ENCODE results near the gene FHOD3. TPM values are rescaled to one million over a fixed set of nuclear protein-coding genes. Genes with fewer than 3 reads are reported as not detected.

Gene FHOD3
- total and polyA plus RNA-seq, 2 of the 4 experiments (the other 2 are of a cell fraction), result 14.6 to 16.0 TPM

GRCh38 chr18:36704156-36704555 lies 406.6 kb downstream of the FHOD3 start:
- Histone ChIP-seq H4K5ac (ENCODE audit: low read depth, low read length) (no peak overlapping the region), H3K23ac (ENCODE audit: low read depth, low read length) (no peak overlapping the region), H3K27me3 (ENCODE audit: control insufficient read depth, insufficient read depth, low read length) (no peaks in the 10 kb centered on the region), H4K91ac (ENCODE audit: insufficient read depth, low read depth, low read length) (no peak overlapping the region), H3K79me1 (ENCODE audit: low read depth in 1 of 2, low read length in 2 of 2) (peaks cover 10 to 59% of the 10 kb centered on the region in 2 experiments; a peak in 3 of 4 replicates), H3K4ac (ENCODE audit: low read depth, low read length) (no peak overlapping the region), H3K9me1 (ENCODE audit: insufficient read depth, low read length) (peaks cover 17% of the 10 kb centered on the region), H3K27ac (ENCODE audit: insufficient read depth, low read length) (no peak overlapping the region), H3K14ac (replicated peaks; ENCODE audit: low read depth, low read length) (no peak overlapping the region), H3K4me1 (ENCODE audit: control insufficient read depth, insufficient read depth, low read length) (peaks cover 10% of the 10 kb centered on the region), H3K18ac (ENCODE audit: low read depth, low read length) (no peak overlapping the region), H3K9ac (ENCODE audit: low read depth, low read length) (no peak overlapping the region), H2BK5ac (ENCODE audit: low read depth, low read length, poor library complexity, severe bottlenecking) (no peak overlapping the region), H3K56ac (ENCODE audit: extremely low read depth, insufficient read depth, low read length) (no peak overlapping the region), H2BK15ac (ENCODE audit: low read depth, low read length) (no peak overlapping the region), H4K8ac (ENCODE audit: low read depth in 2 of 2, low read length in 2 of 2) (no peak overlapping the region), H2BK20ac (ENCODE audit: low read depth, low read length) (no peak overlapping the region), H2AFZ (replicated peaks; ENCODE audit: low read length, poor library complexity) (no peak overlapping the region), H2AK9ac (replicated peaks; ENCODE audit: low read depth, low read length, poor library complexity) (no peak overlapping the region), H4K20me1 (ENCODE audit: insufficient read depth, low read length) (no peaks in the 10 kb centered on the region; the same call in 1 of the 2 replicates), H3K36me3 (ENCODE audit: control insufficient read depth, insufficient read depth, low read length) (no peaks in the 10 kb centered on the region; the same call in 1 of the 2 replicates), H2BK120ac (ENCODE audit: low read depth, low read length) (no peak overlapping the region), H3K4me2 (ENCODE audit: low read depth, low read length) (no peak overlapping the region), H3K9me3 (ENCODE audit: control insufficient read depth, insufficient read depth, low read length) (no peaks in the 10 kb centered on the region), H3K4me3 (ENCODE audit: insufficient read depth, low read depth, low read length) (no peak overlapping the region), H2AK5ac (ENCODE audit: low read depth, low read length) (no peak overlapping the region)
- CTCF ChIA-PET, result no interaction called here
- POLR2A ChIA-PET (ENCODE audit: unreplicated experiment), result no interaction called here
- dilution Hi-C loops (cut with HindIII; ENCODE audit: low sequenced_read_pairs, unreplicated experiment), result no loop called here
- no TSS peak for BruUV-seq (replicated peaks)
- intact Hi-C loops (cut with micrococcal nuclease), result no loop called here
- DNase-seq (no peak), ATAC-seq (ENCODE audit: low read depth) (no peak)
- WGBS, 2 experiments (ENCODE audit: extremely low coverage in 2 of 2, insufficient read length in 1 of 2), result 100% methylated on average over 1 of the region's 6 CpGs; no CpG with 5 or more reads in 1 of the 2 experiments
- TF ChIP-seq RAD21 (IDR thresholded peaks at IDR 0.05; ENCODE audit: low read length) (no peak), FOS (IDR thresholded peaks at IDR 0.05; ENCODE audit: low read depth, low read length) (no peak), MAZ (IDR thresholded peaks at IDR 0.05; ENCODE audit: borderline replicate concordance, low read depth, low read length) (no peak), CTCF (conservative IDR thresholded peaks at IDR 0.05; ENCODE audit: low read depth, low read length) (no peak), RCOR1 (IDR thresholded peaks at IDR 0.05; ENCODE audit: insufficient replicate concordance, low read length) (no peak), RFX5 (IDR thresholded peaks at IDR 0.05; ENCODE audit: low read depth, low read length) (no peak), SMC3 (IDR thresholded peaks at IDR 0.05; ENCODE audit: low read depth, low read length) (no peak), USF2 (IDR thresholded peaks at IDR 0.05; ENCODE audit: low read depth, low read length) (no peak), NFE2L2 (IDR thresholded peaks at IDR 0.05; ENCODE audit: low read depth, low read length) (no peak), CEBPB (IDR thresholded peaks at IDR 0.05; ENCODE audit: low read depth, low read length) (no peak), BHLHE40 (IDR thresholded peaks at IDR 0.05; ENCODE audit: low read depth, low read length) (no peak), MAFK (IDR thresholded peaks at IDR 0.05; ENCODE audit: low read depth, low read length) (no peak), POLR2A (IDR thresholded peaks at IDR 0.05; ENCODE audit: low read depth, low read length) (no peak), ELK1 (IDR thresholded peaks at IDR 0.05; ENCODE audit: borderline replicate concordance, low read depth, low read length) (no peak), CHD1 (IDR thresholded peaks at IDR 0.05; ENCODE audit: low read depth, low read length) (no peak), MXI1 (IDR thresholded peaks at IDR 0.05; ENCODE audit: borderline replicate concordance, low read depth, low read length) (no peak)
- in situ Hi-C loops (cut with MboI; ENCODE audit: low sequenced_read_pairs), result no loop called here

Data from IMR-90 (cell line).